ENCODE results near the gene ZNF283.

DNA sequence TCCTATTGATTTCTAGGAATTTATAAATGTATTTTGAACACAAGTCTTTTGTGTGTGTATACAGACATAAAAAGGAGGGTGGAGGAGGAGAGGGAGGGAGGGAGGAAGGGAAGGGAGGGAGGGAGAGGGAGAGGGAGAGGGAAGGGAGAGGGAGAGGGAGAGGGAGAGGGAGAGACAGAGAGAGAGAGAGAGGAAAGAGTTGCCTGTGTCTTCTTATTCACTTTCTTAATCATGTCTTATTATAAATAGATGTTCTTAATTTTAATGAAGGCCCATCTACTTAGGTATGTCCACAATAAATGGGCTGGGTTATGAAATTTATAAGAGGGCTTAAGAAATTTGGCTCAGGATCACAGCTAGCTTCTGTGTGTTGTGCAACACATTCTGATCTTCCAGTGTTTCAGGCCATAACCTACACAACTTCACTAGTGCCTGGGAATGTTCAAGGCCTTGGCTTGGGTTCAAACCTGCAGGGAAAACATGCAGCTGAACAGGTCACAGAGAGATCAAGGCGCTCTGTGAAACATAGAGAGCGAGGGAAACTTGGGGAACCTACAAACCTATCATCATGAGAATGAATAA, 68.7 kb downstream of the ZNF283 start:
- TF ChIP-seq, protein P1, sequence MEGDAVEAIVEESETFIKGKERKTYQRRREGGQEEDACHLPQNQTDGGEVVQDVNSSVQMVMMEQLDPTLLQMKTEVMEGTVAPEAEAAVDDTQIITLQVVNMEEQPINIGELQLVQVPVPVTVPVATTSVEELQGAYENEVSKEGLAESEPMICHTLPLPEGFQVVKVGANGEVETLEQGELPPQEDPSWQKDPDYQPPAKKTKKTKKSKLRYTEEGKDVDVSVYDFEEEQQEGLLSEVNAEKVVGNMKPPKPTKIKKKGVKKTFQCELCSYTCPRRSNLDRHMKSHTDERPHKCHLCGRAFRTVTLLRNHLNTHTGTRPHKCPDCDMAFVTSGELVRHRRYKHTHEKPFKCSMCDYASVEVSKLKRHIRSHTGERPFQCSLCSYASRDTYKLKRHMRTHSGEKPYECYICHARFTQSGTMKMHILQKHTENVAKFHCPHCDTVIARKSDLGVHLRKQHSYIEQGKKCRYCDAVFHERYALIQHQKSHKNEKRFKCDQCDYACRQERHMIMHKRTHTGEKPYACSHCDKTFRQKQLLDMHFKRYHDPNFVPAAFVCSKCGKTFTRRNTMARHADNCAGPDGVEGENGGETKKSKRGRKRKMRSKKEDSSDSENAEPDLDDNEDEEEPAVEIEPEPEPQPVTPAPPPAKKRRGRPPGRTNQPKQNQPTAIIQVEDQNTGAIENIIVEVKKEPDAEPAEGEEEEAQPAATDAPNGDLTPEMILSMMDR (IDR thresholded peaks at IDR 0.05) = no peak
- TF ChIP-seq POLR2A (IDR thresholded peaks at IDR 0.05) = no peak
